Measurements from ENCODE around the gene FUBP3. TPM values are rescaled to one million over a fixed set of nuclear protein-coding genes. Genes with fewer than 3 reads are reported as not detected.

FUBP3 gene
- total RNA-seq, 4 donors from 2014 or later, result 22.4 to 65.6 (median 38.6) TPM

- H3K4me3 ChIP-seq, result no peak overlapping the region
- H3K27me3 ChIP-seq, result no peaks in the 10 kb centered on the region
- intact Hi-C loops (cut with DNase I; ENCODE audit: low total_unique reads), result no loop called here
- no peaks in the 10 kb centered on the region for H3K9me3 ChIP-seq
- TF ChIP-seq, protein P1, sequence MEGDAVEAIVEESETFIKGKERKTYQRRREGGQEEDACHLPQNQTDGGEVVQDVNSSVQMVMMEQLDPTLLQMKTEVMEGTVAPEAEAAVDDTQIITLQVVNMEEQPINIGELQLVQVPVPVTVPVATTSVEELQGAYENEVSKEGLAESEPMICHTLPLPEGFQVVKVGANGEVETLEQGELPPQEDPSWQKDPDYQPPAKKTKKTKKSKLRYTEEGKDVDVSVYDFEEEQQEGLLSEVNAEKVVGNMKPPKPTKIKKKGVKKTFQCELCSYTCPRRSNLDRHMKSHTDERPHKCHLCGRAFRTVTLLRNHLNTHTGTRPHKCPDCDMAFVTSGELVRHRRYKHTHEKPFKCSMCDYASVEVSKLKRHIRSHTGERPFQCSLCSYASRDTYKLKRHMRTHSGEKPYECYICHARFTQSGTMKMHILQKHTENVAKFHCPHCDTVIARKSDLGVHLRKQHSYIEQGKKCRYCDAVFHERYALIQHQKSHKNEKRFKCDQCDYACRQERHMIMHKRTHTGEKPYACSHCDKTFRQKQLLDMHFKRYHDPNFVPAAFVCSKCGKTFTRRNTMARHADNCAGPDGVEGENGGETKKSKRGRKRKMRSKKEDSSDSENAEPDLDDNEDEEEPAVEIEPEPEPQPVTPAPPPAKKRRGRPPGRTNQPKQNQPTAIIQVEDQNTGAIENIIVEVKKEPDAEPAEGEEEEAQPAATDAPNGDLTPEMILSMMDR (IDR thresholded peaks at IDR 0.05), result no peak
- no peak for TF ChIP-seq POLR2A (IDR thresholded peaks at IDR 0.05)
- no peak for DNase-seq
- H3K4me1 ChIP-seq, result no peaks in the 10 kb centered on the region
- H3K27ac ChIP-seq, result no peak overlapping the region
- no peaks in the 10 kb centered on the region for H3K36me3 ChIP-seq
Observed at GRCh38 chr9:130630071-130630450, 50.7 kb downstream of the FUBP3 start.

DNA sequence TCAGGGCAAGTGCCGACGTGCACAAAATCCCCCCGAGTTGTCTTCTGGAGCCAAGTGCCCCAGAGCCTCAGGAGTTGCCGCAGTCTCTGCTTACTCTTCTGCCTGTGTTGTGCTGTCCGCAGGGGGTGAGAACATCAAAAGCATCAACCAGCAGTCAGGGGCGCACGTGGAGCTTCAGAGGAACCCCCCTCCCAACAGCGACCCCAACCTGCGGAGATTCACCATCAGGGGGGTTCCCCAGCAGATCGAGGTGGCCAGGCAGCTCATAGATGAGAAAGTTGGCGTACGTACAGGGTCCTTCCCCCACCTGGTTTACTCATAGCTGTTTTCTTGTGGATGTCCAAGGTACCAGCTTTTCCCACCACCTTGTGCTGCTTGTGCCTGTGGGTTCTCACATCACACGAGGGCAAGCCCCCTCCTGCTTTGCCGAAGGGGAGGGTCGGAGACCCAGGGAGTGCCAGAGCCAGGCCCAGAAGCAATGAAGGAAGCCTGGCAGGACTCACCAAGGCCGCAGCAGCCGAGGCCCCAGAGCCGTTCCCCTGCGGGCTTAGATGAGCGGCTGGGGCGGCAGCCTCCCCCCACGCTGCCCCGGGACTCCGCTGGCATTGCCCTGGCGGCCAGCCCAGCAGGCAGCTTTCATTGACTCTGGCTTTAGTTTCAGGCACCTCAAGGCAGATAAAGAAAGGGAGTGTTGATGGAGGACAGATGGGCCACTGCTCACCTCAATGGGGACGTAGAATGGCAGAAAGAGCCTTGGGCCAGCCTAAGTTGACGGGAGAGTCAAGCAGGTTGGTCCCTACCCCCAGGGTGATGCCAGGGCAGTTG is 51.3 kb downstream of the FUBP3 start:
- TF ChIP-seq, protein P1 (IDR thresholded peaks at IDR 0.05), result no peak
- TF ChIP-seq POLR2A (IDR thresholded peaks at IDR 0.05), result no peak
- no peaks in the 10 kb centered on the region for H3K27me3 ChIP-seq
- no peak for DNase-seq
- H3K9me3 ChIP-seq, result no peaks in the 10 kb centered on the region
- no peak overlapping the region for H3K4me3 ChIP-seq
- H3K36me3 ChIP-seq, result no peaks in the 10 kb centered on the region
- H3K27ac ChIP-seq, result no peak overlapping the region
- intact Hi-C loops (cut with DNase I; ENCODE audit: low total_unique reads), result no loop called here
- H3K4me1 ChIP-seq, result no peaks in the 10 kb centered on the region

DNA sequence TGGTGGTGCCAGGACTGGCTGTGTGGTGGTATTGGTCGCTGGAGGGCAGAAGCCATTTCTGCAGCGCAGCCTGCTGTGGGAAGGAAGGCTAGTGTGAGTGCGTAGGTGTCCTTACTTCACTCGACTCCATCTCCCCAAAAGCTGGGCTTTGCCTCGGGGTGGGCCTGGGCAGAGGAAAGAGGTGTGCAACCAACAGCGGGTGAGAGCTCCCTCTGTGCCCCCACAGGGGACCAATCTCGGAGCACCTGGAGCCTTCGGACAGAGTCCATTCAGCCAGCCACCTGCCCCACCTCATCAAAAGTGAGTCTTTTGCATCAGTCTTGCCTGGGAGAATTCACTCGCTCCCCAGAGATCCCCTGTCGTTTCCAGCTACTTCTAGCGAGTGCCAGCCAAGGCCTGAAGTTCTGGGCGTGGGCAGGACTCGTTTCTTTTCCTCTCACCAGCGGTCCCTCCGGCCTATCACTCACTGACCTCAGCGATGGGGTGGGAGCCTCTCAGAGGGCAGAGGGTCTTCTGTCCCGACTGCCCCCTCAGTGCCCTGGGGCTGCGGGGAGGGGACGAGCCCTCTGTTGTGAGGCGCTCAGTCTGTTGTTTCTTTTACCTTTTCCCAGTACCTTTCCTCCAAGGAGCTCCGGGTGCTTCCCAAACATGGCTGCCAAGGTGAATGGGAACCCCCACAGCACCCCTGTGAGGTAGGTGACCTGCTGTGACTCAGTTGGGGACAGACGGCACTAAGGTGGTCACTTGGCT is 52.1 kb downstream of the FUBP3 start:
- no peak for DNase-seq
- intact Hi-C loops (cut with DNase I; ENCODE audit: low total_unique reads), result no loop called here
- Histone ChIP-seq H3K36me3 (no peaks in the 10 kb centered on the region), H3K9me3 (no peaks in the 10 kb centered on the region), H3K27ac (no peak overlapping the region), H3K4me3 (no peak overlapping the region), H3K27me3 (no peaks in the 10 kb centered on the region), H3K4me1 (no peaks in the 10 kb centered on the region)
- TF ChIP-seq, protein P1 (IDR thresholded peaks at IDR 0.05), result no peak
- no peak for TF ChIP-seq POLR2A (IDR thresholded peaks at IDR 0.05)

- no peaks in the 10 kb centered on the region for H3K9me3 ChIP-seq
- H3K4me1 ChIP-seq, result no peaks in the 10 kb centered on the region
- H3K36me3 ChIP-seq, result no peaks in the 10 kb centered on the region
- DNase-seq, result no peak
- H3K27ac ChIP-seq, result no peak overlapping the region
- TF ChIP-seq, protein P1 (IDR thresholded peaks at IDR 0.05), result no peak
- no peak for TF ChIP-seq POLR2A (IDR thresholded peaks at IDR 0.05)
- H3K27me3 ChIP-seq, result no peaks in the 10 kb centered on the region
- intact Hi-C loops (cut with DNase I; ENCODE audit: low total_unique reads), result no loop called here
- H3K4me3 ChIP-seq, result no peak overlapping the region
Observed at GRCh38 chr9:130632081-130632710, 52.8 kb downstream of the FUBP3 start.

- H3K36me3 ChIP-seq, result no peaks in the 10 kb centered on the region
- TF ChIP-seq, protein P1 (IDR thresholded peaks at IDR 0.05), result no peak
- no peak for TF ChIP-seq POLR2A (IDR thresholded peaks at IDR 0.05)
- DNase-seq, result no peak
- H3K9me3 ChIP-seq, result no peaks in the 10 kb centered on the region
- no peaks in the 10 kb centered on the region for H3K4me1 ChIP-seq
- no peak overlapping the region for H3K4me3 ChIP-seq
- intact Hi-C loops (cut with DNase I; ENCODE audit: low total_unique reads), result no loop called here
- H3K27ac ChIP-seq, result no peak overlapping the region
- no peaks in the 10 kb centered on the region for H3K27me3 ChIP-seq
Observed at GRCh38 chr9:130632841-130633240, 53.5 kb downstream of the FUBP3 start.

Measured in uterus (tissue), 4 donors.